ENCODE measurements around the gene PDSS2.

Gene PDSS2

DNA sequence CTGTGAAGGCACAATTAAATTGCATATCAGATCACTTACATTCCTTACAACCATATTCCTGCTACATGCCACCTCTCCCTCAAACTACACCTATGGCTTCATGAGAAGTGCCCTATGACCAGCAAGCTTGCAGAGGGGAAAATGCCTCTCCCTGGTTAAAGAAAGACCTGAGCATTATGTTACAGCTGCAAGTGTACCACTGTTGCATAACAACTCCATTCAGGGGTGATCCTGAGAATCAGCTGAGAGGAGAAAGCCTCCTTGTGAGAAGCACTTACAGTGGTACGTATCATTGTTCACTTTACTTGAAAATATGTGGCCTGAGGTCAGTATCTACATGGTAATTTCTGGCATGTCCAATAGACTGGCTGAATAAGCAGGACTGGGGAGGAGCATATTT, 20.0 kb downstream of the PDSS2 start:
- Histone ChIP-seq H3K4me3 (IDR thresholded peaks at IDR 0.05; ENCODE audit: insufficient read depth, low read depth, low read length) (no peak overlapping the region), H3K79me2 (ENCODE audit: insufficient read depth, low read depth) (no peaks in the 10 kb centered on the region), H3K4me2 (no peak overlapping the region), H2AFZ (ENCODE audit: low read depth) (no peak overlapping the region), H3K9ac (no peak overlapping the region), H3K36me3 (ENCODE audit: insufficient read depth) (no peaks in the 10 kb centered on the region), H4K20me1 (ENCODE audit: insufficient read depth) (no peaks in the 10 kb centered on the region), H3K27ac (no peak overlapping the region), H3K27me3 (ENCODE audit: insufficient read depth, low read depth) (no peaks in the 10 kb centered on the region), H3K4me1 (ENCODE audit: low read depth, poor library complexity, severe bottlenecking) (no peaks in the 10 kb centered on the region)
- TF ChIP-seq, protein P1, sequence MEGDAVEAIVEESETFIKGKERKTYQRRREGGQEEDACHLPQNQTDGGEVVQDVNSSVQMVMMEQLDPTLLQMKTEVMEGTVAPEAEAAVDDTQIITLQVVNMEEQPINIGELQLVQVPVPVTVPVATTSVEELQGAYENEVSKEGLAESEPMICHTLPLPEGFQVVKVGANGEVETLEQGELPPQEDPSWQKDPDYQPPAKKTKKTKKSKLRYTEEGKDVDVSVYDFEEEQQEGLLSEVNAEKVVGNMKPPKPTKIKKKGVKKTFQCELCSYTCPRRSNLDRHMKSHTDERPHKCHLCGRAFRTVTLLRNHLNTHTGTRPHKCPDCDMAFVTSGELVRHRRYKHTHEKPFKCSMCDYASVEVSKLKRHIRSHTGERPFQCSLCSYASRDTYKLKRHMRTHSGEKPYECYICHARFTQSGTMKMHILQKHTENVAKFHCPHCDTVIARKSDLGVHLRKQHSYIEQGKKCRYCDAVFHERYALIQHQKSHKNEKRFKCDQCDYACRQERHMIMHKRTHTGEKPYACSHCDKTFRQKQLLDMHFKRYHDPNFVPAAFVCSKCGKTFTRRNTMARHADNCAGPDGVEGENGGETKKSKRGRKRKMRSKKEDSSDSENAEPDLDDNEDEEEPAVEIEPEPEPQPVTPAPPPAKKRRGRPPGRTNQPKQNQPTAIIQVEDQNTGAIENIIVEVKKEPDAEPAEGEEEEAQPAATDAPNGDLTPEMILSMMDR (conservative IDR thresholded peaks at IDR 0.05; ENCODE audit: low read depth, low read length), result no peak

DNA sequence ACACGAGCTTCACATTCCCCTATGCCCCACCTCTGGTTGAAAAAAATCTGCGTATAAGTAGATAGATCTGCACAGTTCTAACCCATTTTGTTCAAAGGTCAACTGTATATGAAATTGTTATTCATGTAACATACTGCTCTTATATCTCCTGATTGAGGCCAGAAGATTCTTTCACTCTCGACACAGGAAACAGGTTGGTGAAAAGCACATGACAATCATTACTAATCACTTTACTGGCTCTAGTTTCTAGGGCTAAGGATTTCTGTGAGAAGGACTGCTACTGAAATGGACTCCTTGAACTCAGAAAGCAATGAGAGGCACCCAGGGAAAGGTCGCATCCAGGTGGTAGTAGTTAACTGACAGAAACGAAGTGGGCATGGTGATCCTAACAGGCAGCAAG, 21.7 kb downstream of the PDSS2 start:
- H4K20me1 ChIP-seq (ENCODE audit: insufficient read depth), result no peaks in the 10 kb centered on the region
- no peaks in the 10 kb centered on the region for H3K27me3 ChIP-seq (ENCODE audit: insufficient read depth, low read depth)
- no peak overlapping the region for H3K27ac ChIP-seq
- no peak overlapping the region for H3K4me3 ChIP-seq (IDR thresholded peaks at IDR 0.05; ENCODE audit: insufficient read depth, low read depth, low read length)
- no peak overlapping the region for H3K4me2 ChIP-seq
- H3K36me3 ChIP-seq (ENCODE audit: insufficient read depth), result no peaks in the 10 kb centered on the region
- H3K9ac ChIP-seq, result no peak overlapping the region
- no peak overlapping the region for H2AFZ ChIP-seq (ENCODE audit: low read depth)
- no peaks in the 10 kb centered on the region for H3K79me2 ChIP-seq (ENCODE audit: insufficient read depth, low read depth)
- H3K4me1 ChIP-seq (ENCODE audit: low read depth, poor library complexity, severe bottlenecking), result no peaks in the 10 kb centered on the region
- TF ChIP-seq, protein P1 (conservative IDR thresholded peaks at IDR 0.05; ENCODE audit: low read depth, low read length), result no peak

- no peak overlapping the region for H3K4me3 ChIP-seq (IDR thresholded peaks at IDR 0.05; ENCODE audit: insufficient read depth, low read depth, low read length)
- no peaks in the 10 kb centered on the region for H3K4me1 ChIP-seq (ENCODE audit: low read depth, poor library complexity, severe bottlenecking)
- no peak overlapping the region for H3K27ac ChIP-seq
- H2AFZ ChIP-seq (ENCODE audit: low read depth), result no peak overlapping the region
- H3K4me2 ChIP-seq, result no peak overlapping the region
- H4K20me1 ChIP-seq (ENCODE audit: insufficient read depth), result no peaks in the 10 kb centered on the region
- H3K9ac ChIP-seq, result no peak overlapping the region
- no peaks in the 10 kb centered on the region for H3K27me3 ChIP-seq (ENCODE audit: insufficient read depth, low read depth)
- TF ChIP-seq, protein P1 (conservative IDR thresholded peaks at IDR 0.05; ENCODE audit: low read depth, low read length), result no peak
- H3K79me2 ChIP-seq (ENCODE audit: insufficient read depth, low read depth), result no peaks in the 10 kb centered on the region
- H3K36me3 ChIP-seq (ENCODE audit: insufficient read depth), result no peaks in the 10 kb centered on the region
Observed at GRCh38 chr6:107436881-107437280, 22.5 kb downstream of the PDSS2 start.

- Histone ChIP-seq H3K9ac (no peak overlapping the region), H3K4me1 (ENCODE audit: low read depth, poor library complexity, severe bottlenecking) (no peaks in the 10 kb centered on the region), H3K27ac (no peak overlapping the region), H3K36me3 (ENCODE audit: insufficient read depth) (no peaks in the 10 kb centered on the region), H4K20me1 (ENCODE audit: insufficient read depth) (no peaks in the 10 kb centered on the region), H2AFZ (ENCODE audit: low read depth) (no peak overlapping the region), H3K4me2 (no peak overlapping the region), H3K79me2 (ENCODE audit: insufficient read depth, low read depth) (no peaks in the 10 kb centered on the region), H3K27me3 (ENCODE audit: insufficient read depth, low read depth) (no peaks in the 10 kb centered on the region), H3K4me3 (IDR thresholded peaks at IDR 0.05; ENCODE audit: insufficient read depth, low read depth, low read length) (no peak overlapping the region)
- TF ChIP-seq, protein P1 (conservative IDR thresholded peaks at IDR 0.05; ENCODE audit: low read depth, low read length), result no peak
Observed at GRCh38 chr6:107435798-107436197, 23.6 kb downstream of the PDSS2 start.
